Bronchial epithelial cell (primary cell): Measurements from ENCODE around the gene NR0B2. TPM values are rescaled to one million over a fixed set of nuclear protein-coding genes. Genes with fewer than 3 reads are reported as not detected.
"Not testable (repeated sequence)": the region's sequence is repeated elsewhere in the genome, so short reads cannot be mapped to it uniquely, and the experiment has no call there.

Source experiments
- DNase-seq: peaks from one replicate; pipeline ENCODE4 v3.0.0-alpha.2; 2010; ENCODE audit warnings: low read depth
- FAIRE-seq: peaks from 2 replicates; lab custom pipeline; 2011; peaks lifted over from hg19 to GRCh38; lab: Jason Lieb, UNC
- H3K27me3 ChIP-seq: 2 replicates; pipeline ENCODE4 v1.5.1; 2011; ENCODE audit warnings: low read length; ENCODE audit not compliant: control insufficient read depth, insufficient read depth
- H3K36me3 ChIP-seq: 2 replicates; pipeline ENCODE4 v1.5.1; 2011; ENCODE audit warnings: low read length; ENCODE audit not compliant: control insufficient read depth, insufficient read depth
- H3K4me3 ChIP-seq: 2 replicates; pipeline ENCODE4 v1.5.1; 2011; ENCODE audit warnings: mild to moderate bottlenecking, low read depth, low read length, control low read depth
- total RNA-seq: library from RNA; depleted of rRNA; stranded (reverse); fragments of >200 nt; gene quantifications from 2 replicates; pipeline ENCODE4 v1.2.1, GENCODE V29; 2014
- TF ChIP-seq, protein P1 (sequence below): IDR thresholded peaks from 2 replicates; pipeline ENCODE4 v1.5.1; 2011; ENCODE audit warnings: mild to moderate bottlenecking, moderate library complexity, low read length, control low read depth, inconsistent platforms; ENCODE audit not compliant: insufficient read depth, severe bottlenecking

The NR0B2 gene
- total RNA-seq, 1 donor from 2014 or later = not detected

DNA sequence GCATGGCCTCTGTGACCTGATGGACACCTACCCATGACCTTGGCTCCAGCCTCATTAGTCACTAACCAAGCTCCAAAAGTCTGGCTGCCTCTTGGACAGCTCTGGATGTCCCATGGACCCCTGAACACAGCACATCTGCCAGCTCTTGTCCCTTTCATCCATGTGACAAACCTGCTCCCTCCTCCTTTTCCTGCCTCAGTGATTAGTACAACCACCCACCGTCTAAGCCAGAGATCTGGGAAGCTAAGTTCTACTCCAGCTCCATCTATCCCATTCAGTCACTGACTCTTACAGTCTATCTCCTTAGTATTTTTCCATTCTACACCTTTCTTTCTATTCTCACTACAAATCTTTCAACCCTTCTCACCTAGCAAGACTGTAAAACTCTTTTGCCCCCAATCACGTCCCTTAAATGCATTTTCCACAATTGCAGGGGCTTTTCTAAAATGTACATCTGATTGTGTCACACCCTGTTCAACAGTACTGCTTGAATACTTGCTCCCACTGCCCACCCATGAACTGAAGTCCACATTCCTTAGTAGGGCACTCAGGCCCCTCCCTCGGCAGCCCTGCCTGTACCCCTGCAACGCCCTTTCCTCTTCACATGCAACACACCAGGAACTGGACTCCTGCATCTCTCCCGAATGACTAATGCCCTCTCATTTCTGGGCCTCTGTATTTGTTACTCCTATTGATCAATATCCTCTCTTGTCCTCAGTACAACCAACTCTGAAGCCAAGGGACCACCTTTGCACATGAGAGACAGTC is 30.9 kb downstream of the NR0B2 start:
- Histone ChIP-seq H3K27me3 (no peaks in the 10 kb centered on the region), H3K4me3 (no peak overlapping the region), H3K36me3 (peaks cover 25% of the 10 kb centered on the region)
- TF ChIP-seq, protein P1, sequence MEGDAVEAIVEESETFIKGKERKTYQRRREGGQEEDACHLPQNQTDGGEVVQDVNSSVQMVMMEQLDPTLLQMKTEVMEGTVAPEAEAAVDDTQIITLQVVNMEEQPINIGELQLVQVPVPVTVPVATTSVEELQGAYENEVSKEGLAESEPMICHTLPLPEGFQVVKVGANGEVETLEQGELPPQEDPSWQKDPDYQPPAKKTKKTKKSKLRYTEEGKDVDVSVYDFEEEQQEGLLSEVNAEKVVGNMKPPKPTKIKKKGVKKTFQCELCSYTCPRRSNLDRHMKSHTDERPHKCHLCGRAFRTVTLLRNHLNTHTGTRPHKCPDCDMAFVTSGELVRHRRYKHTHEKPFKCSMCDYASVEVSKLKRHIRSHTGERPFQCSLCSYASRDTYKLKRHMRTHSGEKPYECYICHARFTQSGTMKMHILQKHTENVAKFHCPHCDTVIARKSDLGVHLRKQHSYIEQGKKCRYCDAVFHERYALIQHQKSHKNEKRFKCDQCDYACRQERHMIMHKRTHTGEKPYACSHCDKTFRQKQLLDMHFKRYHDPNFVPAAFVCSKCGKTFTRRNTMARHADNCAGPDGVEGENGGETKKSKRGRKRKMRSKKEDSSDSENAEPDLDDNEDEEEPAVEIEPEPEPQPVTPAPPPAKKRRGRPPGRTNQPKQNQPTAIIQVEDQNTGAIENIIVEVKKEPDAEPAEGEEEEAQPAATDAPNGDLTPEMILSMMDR = no peak
- no peak for FAIRE-seq
- no peak for DNase-seq

DNA sequence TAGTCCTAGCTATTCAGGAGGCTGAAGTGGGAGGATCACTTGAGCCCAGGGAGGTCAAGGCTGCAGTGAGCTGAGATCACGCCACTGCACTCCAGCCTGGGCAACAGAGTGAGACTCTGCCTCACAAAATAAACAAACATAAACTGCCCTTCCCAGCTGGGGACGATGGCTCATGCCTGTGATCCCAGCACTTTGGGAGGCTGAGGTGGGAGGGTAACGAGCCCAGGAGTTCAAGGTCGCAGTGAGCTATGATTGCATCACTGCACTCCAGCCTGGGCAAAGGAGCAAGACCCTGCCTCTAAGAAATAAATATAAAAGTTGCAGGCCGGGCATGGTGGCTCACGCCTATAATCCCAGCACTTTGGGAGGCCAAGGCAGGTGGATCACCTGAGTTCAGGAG is 32.2 kb downstream of the NR0B2 start:
- DNase-seq, FAIRE-seq, H3K4me3 ChIP-seq, H3K27me3 ChIP-seq: not testable (repeated sequence)
- peaks cover 25% of the 10 kb centered on the region for H3K36me3 ChIP-seq

DNA sequence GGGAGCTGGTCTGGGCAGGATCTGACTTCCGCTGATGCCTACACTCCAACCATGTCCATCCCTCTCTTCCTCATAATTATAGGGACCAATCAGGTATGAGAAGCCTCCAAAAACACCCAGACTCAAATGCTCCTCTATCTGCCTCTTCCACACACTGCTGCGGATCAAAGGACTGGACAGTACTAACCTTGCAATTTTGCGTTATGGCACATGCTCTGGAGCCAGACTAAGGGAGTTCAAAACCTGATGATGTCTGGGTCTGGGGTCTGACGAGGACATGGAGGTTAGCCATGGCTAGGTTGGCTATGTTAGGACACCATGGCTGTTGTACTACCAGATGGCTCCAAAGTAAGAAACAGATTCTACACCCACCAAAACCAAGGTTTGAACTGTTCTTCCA is 34.0 kb downstream of the NR0B2 start:
- Histone ChIP-seq H3K4me3 (no peak overlapping the region), H3K27me3 (no peaks in the 10 kb centered on the region), H3K36me3 (peaks cover 19% of the 10 kb centered on the region)
- FAIRE-seq (no peak), DNase-seq (no peak)
- TF ChIP-seq, protein P1 = no peak

DNA sequence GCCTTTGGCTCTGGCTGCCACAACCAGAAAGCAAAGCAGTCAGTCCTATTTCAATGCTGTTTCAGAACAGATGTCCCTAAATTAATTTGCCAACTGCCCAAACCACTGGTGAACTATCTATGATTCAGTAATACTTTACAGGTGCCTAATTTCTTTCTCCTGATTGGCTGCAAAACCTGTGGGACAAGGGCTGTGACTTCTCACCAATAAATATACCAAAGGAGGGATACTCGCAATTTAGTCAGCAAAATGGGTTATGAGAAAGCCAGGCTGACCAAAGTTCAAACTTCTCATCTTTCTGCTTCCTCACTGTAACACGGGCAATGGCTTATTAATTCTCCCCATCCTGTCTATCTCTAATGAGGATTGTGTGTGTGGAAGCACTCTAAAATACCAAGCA is 36.4 kb downstream of the NR0B2 start:
- no peak overlapping the region for H3K4me3 ChIP-seq
- DNase-seq = no peak
- no peak for FAIRE-seq
- H3K36me3 ChIP-seq = peaks cover 4% of the 10 kb centered on the region
- no peaks in the 10 kb centered on the region for H3K27me3 ChIP-seq
- TF ChIP-seq, protein P1 = no peak

DNA sequence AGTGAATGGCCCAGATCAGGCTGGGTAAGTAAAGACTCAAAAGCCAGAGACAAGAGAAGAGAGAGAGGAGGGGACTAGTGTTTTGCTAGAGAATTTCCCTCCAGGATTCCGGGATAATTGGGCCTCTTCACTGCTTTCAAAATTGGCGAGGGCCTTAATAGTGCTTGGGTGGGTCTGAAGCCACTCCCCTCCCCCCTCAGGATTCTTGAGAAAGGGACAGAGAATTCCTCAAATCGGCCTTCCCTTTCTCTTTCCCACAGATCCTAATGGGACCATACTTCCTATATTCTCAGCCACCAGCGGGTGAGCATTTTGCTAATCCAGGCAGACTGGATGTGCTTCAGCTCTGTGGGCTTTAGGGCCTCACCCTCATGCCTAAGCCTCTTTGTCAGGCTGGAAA is 38.9 kb downstream of the NR0B2 start:
- H3K36me3 ChIP-seq = peaks cover 4% of the 10 kb centered on the region
- DNase-seq (no peak), FAIRE-seq (no peak)
- no peak overlapping the region for H3K4me3 ChIP-seq
- TF ChIP-seq, protein P1 = no peak
- H3K27me3 ChIP-seq = no peaks in the 10 kb centered on the region

DNA sequence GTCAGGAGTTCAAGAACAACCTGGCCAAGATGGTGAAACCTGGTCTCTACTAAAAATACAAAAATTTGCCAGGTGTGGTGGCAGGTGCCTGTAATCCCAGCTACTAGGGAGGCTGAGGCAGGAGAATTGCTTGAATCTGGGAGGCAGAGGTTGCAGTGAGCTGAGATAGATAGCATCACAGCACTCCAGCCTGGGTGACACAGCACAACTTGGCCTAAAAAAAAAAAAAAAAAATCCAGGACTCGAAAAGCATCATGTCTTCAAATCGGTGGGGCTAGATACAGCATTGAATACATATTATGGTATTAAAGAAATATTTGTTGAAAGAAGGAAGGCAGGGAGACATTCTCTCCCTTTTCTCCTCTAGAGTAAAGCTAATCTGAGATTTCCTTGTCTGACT is 40.7 kb downstream of the NR0B2 start:
- not testable (repeated sequence) for H3K27me3 ChIP-seq, DNase-seq, FAIRE-seq

More for the DNA sequence above, 40.7 kb downstream of the NR0B2 start:
- H3K36me3 ChIP-seq, H3K4me3 ChIP-seq: not testable (repeated sequence)
